IMR-90 (cell line): ENCODE data around the gene CIRBP. TPM values are rescaled to one million over a fixed set of nuclear protein-coding genes. Genes with fewer than 3 reads are reported as not detected.

ENCODE experiments used
- ATAC-seq: fragments of 200-7000 bp; cut with Tn5 transposase; 2 replicates; pipeline ENCODE4 v1.9.1; 2020; ENCODE audit warnings: low read depth, mild to moderate bottlenecking, moderate library complexity
- BruUV-seq: library from RNA; stranded (reverse); fragments of 400-500 nt; replicated peaks from 2 replicates; lab custom pipeline; 2021; lab: Mats Ljungman, UMichigan
- CTCF ChIA-PET: fragments of 300-600 bp; formaldehyde crosslinking; extraction: SDS; loops from one replicate; lab custom pipeline; 2021; ENCODE audit warnings: antibody characterized with exemption; lab: Yijun Ruan, JAX
- POLR2A ChIA-PET: fragments of 300-600 bp; sonication (Branson Sonifier 250); formaldehyde crosslinking; loops from one replicate; lab custom pipeline; 2022; ENCODE audit warnings: antibody characterized with exemption; ENCODE audit not compliant: unreplicated experiment; lab: Charles Lee
- DNase-seq: peaks from one replicate; pipeline ENCODE4 v3.0.0; 2013
- H2AFZ ChIP-seq: replicated peaks from 2 replicates; pipeline ENCODE3; 2013; ENCODE audit warnings: low read length, mild to moderate bottlenecking; ENCODE audit not compliant: poor library complexity
- H2AK5ac ChIP-seq: 2 replicates; pipeline ENCODE4 v1.6.1; 2013; ENCODE audit warnings: low read depth, low read length, inconsistent platforms
- H2AK9ac ChIP-seq: replicated peaks from 2 replicates; pipeline ENCODE3; 2013; ENCODE audit warnings: mild to moderate bottlenecking, low read depth, low read length, moderate library complexity; ENCODE audit not compliant: poor library complexity
- H2BK120ac ChIP-seq: 2 replicates; pipeline ENCODE4 v1.6.1; 2013; ENCODE audit warnings: low read depth, low read length, inconsistent platforms
- H2BK15ac ChIP-seq: 3 replicates; pipeline ENCODE4 v1.6.1; 2013; ENCODE audit warnings: low read depth, low read length, inconsistent platforms
- H2BK20ac ChIP-seq: 2 replicates; pipeline ENCODE4 v1.6.1; 2013; ENCODE audit warnings: low read depth, mild to moderate bottlenecking, inconsistent platforms, low read length, moderate library complexity
- H2BK5ac ChIP-seq: 2 replicates; pipeline ENCODE4 v1.6.1; 2013; ENCODE audit warnings: mild to moderate bottlenecking, low read depth, low read length, inconsistent platforms; ENCODE audit not compliant: poor library complexity, severe bottlenecking
- H3K14ac ChIP-seq: replicated peaks from 2 replicates; pipeline ENCODE4 v1.6.1; 2013; ENCODE audit warnings: low read depth, low read length, inconsistent platforms
- H3K18ac ChIP-seq: 2 replicates; pipeline ENCODE4 v1.6.1; 2013; ENCODE audit warnings: low read depth, low read length, control low read depth
- H3K23ac ChIP-seq: 2 replicates; pipeline ENCODE4 v1.6.1; 2013; ENCODE audit warnings: low read depth, low read length, inconsistent platforms
- H3K27ac ChIP-seq: 2 replicates; pipeline ENCODE4 v1.5.1; 2013; ENCODE audit warnings: mild to moderate bottlenecking, control low read depth, low read length; ENCODE audit not compliant: insufficient read depth
- H3K27me3 ChIP-seq: 2 replicates; pipeline ENCODE4 v1.6.1; 2013; ENCODE audit warnings: low read length; ENCODE audit not compliant: control insufficient read depth, insufficient read depth
- H3K36me3 ChIP-seq: 2 replicates; pipeline ENCODE4 v1.6.1; 2013; ENCODE audit warnings: low read length, mixed read lengths; ENCODE audit not compliant: control insufficient read depth, insufficient read depth
- H3K4ac ChIP-seq: 2 replicates; pipeline ENCODE4 v1.6.1; 2013; ENCODE audit warnings: low read depth, low read length, inconsistent platforms
- H3K4me1 ChIP-seq: 2 replicates; pipeline ENCODE4 v1.6.1; 2013; ENCODE audit warnings: low read length, mixed read lengths; ENCODE audit not compliant: control insufficient read depth, insufficient read depth
- H3K4me2 ChIP-seq: 2 replicates; pipeline ENCODE4 v1.6.1; 2013; ENCODE audit warnings: low read depth, mild to moderate bottlenecking, control low read depth, low read length, moderate library complexity
- H3K4me3 ChIP-seq: 2 replicates; pipeline ENCODE4 v1.5.1; 2013; ENCODE audit warnings: low read depth, mild to moderate bottlenecking, control low read depth, low read length, moderate library complexity; ENCODE audit not compliant: insufficient read depth
- H3K56ac ChIP-seq: 2 replicates; pipeline ENCODE4 v1.6.1; 2013; ENCODE audit warnings: low read length, inconsistent platforms; ENCODE audit not compliant: insufficient read depth; ENCODE audit errors: extremely low read depth
- H3K79me1 ChIP-seq, 2 experiments: 2 replicates each; pipeline ENCODE4 v1.6.1; 2013; ENCODE audit warnings: low read length in 2 of 2, inconsistent platforms in 1 of 2, low read depth in 1 of 2
- H3K9ac ChIP-seq: 2 replicates; pipeline ENCODE4 v1.6.1; 2013; ENCODE audit warnings: low read depth, low read length, control low read depth
- H3K9me1 ChIP-seq: 2 replicates; pipeline ENCODE4 v1.6.1; 2013; ENCODE audit warnings: low read length, inconsistent platforms; ENCODE audit not compliant: insufficient read depth
- H3K9me3 ChIP-seq: 2 replicates; pipeline ENCODE4 v1.6.1; 2013; ENCODE audit warnings: low read length; ENCODE audit not compliant: control insufficient read depth, insufficient read depth
- H4K20me1 ChIP-seq: 2 replicates; pipeline ENCODE4 v1.6.1; 2013; ENCODE audit warnings: low read length, inconsistent platforms; ENCODE audit not compliant: insufficient read depth
- H4K5ac ChIP-seq: 2 replicates; pipeline ENCODE4 v1.6.1; 2013; ENCODE audit warnings: mild to moderate bottlenecking, low read depth, low read length, control low read depth
- H4K8ac ChIP-seq, 2 experiments: 2 replicates each; pipeline ENCODE4 v1.6.1; 2013; ENCODE audit warnings: low read depth in 2 of 2, low read length in 2 of 2, control low read depth in 1 of 2, inconsistent platforms in 1 of 2
- H4K91ac ChIP-seq: 2 replicates; pipeline ENCODE4 v1.6.1; 2013; ENCODE audit warnings: low read depth, low read length, inconsistent platforms; ENCODE audit not compliant: insufficient read depth
- BHLHE40 ChIP-seq: fragments of 150-350 bp; IDR thresholded peaks from 2 replicates; pipeline ENCODE4 v1.6.1; 2016; ENCODE audit warnings: mild to moderate bottlenecking, low read depth, low read length
- CEBPB ChIP-seq: IDR thresholded peaks from 2 replicates; pipeline ENCODE4 v1.6.1; 2012; ENCODE audit warnings: low read depth, low read length, improper control_type of control experiment
- CHD1 ChIP-seq: IDR thresholded peaks from 2 replicates; pipeline ENCODE4 v1.6.1; 2012; ENCODE audit warnings: low read depth, low read length, improper control_type of control experiment
- FOS ChIP-seq: fragments of 150-350 bp; IDR thresholded peaks from 2 replicates; pipeline ENCODE4 v1.6.1; 2016; ENCODE audit warnings: low read depth, low read length
- MAZ ChIP-seq: IDR thresholded peaks from 2 replicates; pipeline ENCODE4 v1.6.1; 2012; ENCODE audit warnings: low read depth, mild to moderate bottlenecking, low read length, improper control_type of control experiment, moderate library complexity, borderline replicate concordance
- POLR2A ChIP-seq: IDR thresholded peaks from 2 replicates; pipeline ENCODE4 v1.6.1; 2012; ENCODE audit warnings: mild to moderate bottlenecking, low read depth, low read length
- RFX5 ChIP-seq: IDR thresholded peaks from 2 replicates; pipeline ENCODE4 v1.8.0; 2012; ENCODE audit warnings: low read depth, mild to moderate bottlenecking, low read length, moderate library complexity
- SMC3 ChIP-seq: fragments of 150-350 bp; IDR thresholded peaks from 2 replicates; pipeline ENCODE4 v1.6.1; 2016; ENCODE audit warnings: low read depth, mild to moderate bottlenecking, antibody characterized with exemption, low read length, moderate library complexity
- WGBS, 2 experiments: methylation state at CpG; one replicate each; pipeline versions ENCODE4 v1.1.5 to v1.1.7; 2013; ENCODE audit warnings: missing lambda C conversion rate in 2 of 2; ENCODE audit not compliant: insufficient read length in 1 of 2; ENCODE audit errors: extremely low coverage in 2 of 2; 5-methylcytosine and 5-hydroxymethylcytosine counted together
- dilution Hi-C: fragments of 300-500 bp; cut with HindIII; formaldehyde crosslinking; loops from one replicate; pipeline ENCODE4 v1.14.3; 2018; ENCODE audit warnings: low sequenced_read_pairs; ENCODE audit not compliant: unreplicated experiment
- in situ Hi-C: fragments of 300-500 bp; cut with MboI; formaldehyde crosslinking; loops from 3 replicates; pipeline ENCODE4 v1.14.3; 2019; ENCODE audit warnings: low sequenced_read_pairs, inconsistent platforms, mixed read lengths
- intact Hi-C: fragments of 100-400 bp; cut with micrococcal nuclease; formaldehyde crosslinking; loops from 2 replicates; pipeline ENCODE4 v1.10.0; 2022
- polyA plus RNA-seq, 3 experiments: library from polyadenylated mRNA; depleted of rRNA; stranded (reverse); fragments of >200 nt; gene quantifications; 2 replicates each; pipeline ENCODE4 v1.2.3, GENCODE V29; 2012; ENCODE audit warnings: low replicate concordance in 1 of 3
- total RNA-seq: library from RNA; depleted of rRNA; stranded (reverse); fragments of >200 nt; gene quantifications from 2 replicates; pipeline ENCODE4 v1.2.3, GENCODE V29; 2012
- TF ChIP-seq, protein P1 (sequence below): fragments of 150-350 bp; IDR thresholded peaks from 2 replicates; pipeline ENCODE4 v1.6.1; 2016; ENCODE audit warnings: low read depth, mild to moderate bottlenecking, low read length, moderate library complexity, borderline replicate concordance
- TF ChIP-seq, protein P2 (sequence below): fragments of 150-350 bp; IDR thresholded peaks from 2 replicates; pipeline ENCODE4 v1.6.1; 2017; ENCODE audit warnings: mild to moderate bottlenecking, antibody characterized with exemption, low read length, low read depth
- TF ChIP-seq, protein P3 (sequence below): conservative IDR thresholded peaks from 2 replicates; pipeline ENCODE4 v1.5.1; 2012; ENCODE audit warnings: mild to moderate bottlenecking, low read depth, low read length, improper control_type of control experiment

CIRBP gene
- total and polyA plus RNA-seq, 2 of the 4 experiments (the other 2 are of a cell fraction), result 299 to 542 TPM

DNA sequence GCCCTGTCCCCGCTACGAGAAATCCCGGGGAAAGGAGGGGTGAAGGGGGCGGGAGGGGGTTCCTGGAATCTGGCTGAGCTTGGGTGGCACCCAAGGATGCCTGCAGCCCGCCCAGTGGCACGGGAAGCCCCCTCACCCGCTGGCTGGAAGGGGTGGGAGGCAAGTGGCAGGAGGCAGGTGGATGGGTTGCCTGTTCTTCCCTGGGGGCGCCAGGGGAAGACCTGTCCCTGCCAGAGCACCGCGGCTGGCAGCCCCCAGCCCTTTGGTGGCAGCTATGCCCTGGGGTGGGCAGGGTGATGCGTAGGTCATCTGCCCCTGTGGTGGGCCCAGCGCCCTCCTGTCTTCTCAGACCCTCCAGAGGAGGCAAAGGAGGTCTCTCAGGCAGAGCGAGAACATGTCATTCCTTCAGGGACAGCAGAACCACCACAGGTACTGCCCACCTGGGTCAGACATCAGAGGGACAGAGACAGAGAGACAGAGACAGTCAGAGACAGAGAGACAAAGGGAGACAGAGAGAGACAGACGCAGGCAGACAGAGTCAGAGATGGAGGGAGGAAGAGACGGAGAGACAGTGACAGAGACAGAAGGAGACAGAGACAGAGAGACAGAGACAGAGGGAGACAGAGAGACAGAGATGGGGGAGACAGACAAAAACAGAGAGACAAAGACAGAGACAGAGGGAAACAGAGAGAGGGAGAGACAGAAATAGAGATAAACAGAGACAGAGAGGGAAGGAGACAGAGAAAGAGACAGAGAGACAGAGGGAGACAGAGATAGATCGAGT is 53.3 kb downstream of the CIRBP start (continued):
- TF ChIP-seq BHLHE40, result no peak

DNA sequence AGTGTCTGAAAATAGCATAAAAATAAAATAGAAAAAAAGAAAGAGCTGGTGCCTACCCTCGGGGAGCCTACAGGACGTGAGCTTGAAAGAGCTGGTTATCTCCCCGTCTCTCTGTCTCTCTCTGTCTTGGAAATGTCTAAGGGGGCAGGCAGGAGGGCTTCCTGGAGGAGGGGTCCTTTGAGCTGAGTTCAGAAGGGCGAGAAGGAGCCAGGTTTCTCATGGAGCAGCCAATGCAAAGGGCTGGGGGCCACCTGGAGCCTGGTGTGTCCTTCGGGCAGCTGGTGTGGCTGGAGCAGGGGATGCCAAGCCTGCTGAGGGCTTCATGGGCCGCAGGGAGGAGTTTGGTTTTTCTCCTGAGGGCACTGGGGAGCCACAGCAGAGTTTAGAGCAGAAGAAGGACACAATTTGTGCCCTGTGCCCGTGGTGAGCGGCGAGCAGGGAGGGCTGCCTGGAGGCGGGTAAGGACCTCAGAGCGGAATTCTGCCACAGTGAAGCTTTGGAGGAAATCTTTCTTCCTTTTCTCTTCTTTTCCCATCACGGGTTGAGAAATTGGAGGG is 55.2 kb downstream of the CIRBP start:
- Histone ChIP-seq H3K4me1 (peaks cover 2% of the 10 kb centered on the region; the same call in 1 of the 2 replicates), H3K9me1 (no peaks in the 10 kb centered on the region), H3K14ac (no peak overlapping the region), H3K4ac (0 out of 2 replicates have a peak overlapping the region, but pooled peaks have one; percentile 4), H2AK9ac (no peak overlapping the region), H2BK120ac (no peak overlapping the region), H3K23ac (no peak overlapping the region), H4K5ac (no peak overlapping the region), H3K56ac (no peak overlapping the region), H3K27ac (no peak overlapping the region), H2AK5ac (0 out of 2 replicates have a peak overlapping the region, but pooled peaks have one; percentile 10), H3K4me2 (no peak overlapping the region), H4K20me1 (no peaks in the 10 kb centered on the region), H3K9ac (no peak overlapping the region), H2BK15ac (no peak overlapping the region), H2BK20ac (no peak overlapping the region), H4K8ac (peak overlapping the region in 1 of 2 experiments; percentile 73; a peak in 1 of 4 replicates), H3K27me3 (peaks cover 1% of the 10 kb centered on the region; the same call in 1 of the 2 replicates), H3K4me3 (no peak overlapping the region), H4K91ac (no peak overlapping the region), H2BK5ac (no peak overlapping the region), H3K9me3 (no peaks in the 10 kb centered on the region), H3K36me3 (no peaks in the 10 kb centered on the region), H3K79me1 (no peaks in the 10 kb centered on the region), H3K18ac (no peak overlapping the region), H2AFZ (peak overlapping the region; percentile 90)
- WGBS, 2 experiments, result 97% methylated on average over 3 of the region's 12 CpGs; no CpG with 5 or more reads in 1 of the 2 experiments
- TF ChIP-seq, protein P1, sequence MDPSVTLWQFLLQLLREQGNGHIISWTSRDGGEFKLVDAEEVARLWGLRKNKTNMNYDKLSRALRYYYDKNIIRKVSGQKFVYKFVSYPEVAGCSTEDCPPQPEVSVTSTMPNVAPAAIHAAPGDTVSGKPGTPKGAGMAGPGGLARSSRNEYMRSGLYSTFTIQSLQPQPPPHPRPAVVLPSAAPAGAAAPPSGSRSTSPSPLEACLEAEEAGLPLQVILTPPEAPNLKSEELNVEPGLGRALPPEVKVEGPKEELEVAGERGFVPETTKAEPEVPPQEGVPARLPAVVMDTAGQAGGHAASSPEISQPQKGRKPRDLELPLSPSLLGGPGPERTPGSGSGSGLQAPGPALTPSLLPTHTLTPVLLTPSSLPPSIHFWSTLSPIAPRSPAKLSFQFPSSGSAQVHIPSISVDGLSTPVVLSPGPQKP, result no peak
- no peak for TF ChIP-seq CHD1
- TF ChIP-seq, protein P2, sequence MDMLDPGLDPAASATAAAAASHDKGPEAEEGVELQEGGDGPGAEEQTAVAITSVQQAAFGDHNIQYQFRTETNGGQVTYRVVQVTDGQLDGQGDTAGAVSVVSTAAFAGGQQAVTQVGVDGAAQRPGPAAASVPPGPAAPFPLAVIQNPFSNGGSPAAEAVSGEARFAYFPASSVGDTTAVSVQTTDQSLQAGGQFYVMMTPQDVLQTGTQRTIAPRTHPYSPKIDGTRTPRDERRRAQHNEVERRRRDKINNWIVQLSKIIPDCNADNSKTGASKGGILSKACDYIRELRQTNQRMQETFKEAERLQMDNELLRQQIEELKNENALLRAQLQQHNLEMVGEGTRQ, result no peak
- TF ChIP-seq FOS, result no peak
- TF ChIP-seq BHLHE40, result no peak
- TF ChIP-seq, protein P3, sequence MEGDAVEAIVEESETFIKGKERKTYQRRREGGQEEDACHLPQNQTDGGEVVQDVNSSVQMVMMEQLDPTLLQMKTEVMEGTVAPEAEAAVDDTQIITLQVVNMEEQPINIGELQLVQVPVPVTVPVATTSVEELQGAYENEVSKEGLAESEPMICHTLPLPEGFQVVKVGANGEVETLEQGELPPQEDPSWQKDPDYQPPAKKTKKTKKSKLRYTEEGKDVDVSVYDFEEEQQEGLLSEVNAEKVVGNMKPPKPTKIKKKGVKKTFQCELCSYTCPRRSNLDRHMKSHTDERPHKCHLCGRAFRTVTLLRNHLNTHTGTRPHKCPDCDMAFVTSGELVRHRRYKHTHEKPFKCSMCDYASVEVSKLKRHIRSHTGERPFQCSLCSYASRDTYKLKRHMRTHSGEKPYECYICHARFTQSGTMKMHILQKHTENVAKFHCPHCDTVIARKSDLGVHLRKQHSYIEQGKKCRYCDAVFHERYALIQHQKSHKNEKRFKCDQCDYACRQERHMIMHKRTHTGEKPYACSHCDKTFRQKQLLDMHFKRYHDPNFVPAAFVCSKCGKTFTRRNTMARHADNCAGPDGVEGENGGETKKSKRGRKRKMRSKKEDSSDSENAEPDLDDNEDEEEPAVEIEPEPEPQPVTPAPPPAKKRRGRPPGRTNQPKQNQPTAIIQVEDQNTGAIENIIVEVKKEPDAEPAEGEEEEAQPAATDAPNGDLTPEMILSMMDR, result no peak
- no peak for TF ChIP-seq POLR2A
- no peak for TF ChIP-seq SMC3
- TF ChIP-seq CEBPB, result no peak
- TF ChIP-seq MAZ, result no peak
- no peak for TF ChIP-seq RFX5
- intact Hi-C loops (no loop called here), in situ Hi-C loops (no loop called here), dilution Hi-C loops (no loop called here)
- no TSS peak for BruUV-seq
- ATAC-seq (no peak), DNase-seq (no peak)
- ChIA-PET POLR2A (no interaction called here), CTCF (interaction anchor here (0.7 kb wide), 1 partner anchor 8 kb away, joined by 3 read pairs; no protein-coding TSS in a partner anchor)
